Umbilical cord (tissue), 2 donors: ENCODE measurements around the gene COQ10B. TPM values are rescaled to one million over a fixed set of nuclear protein-coding genes. Genes with fewer than 3 reads are reported as not detected.
"Not testable (repeated sequence)": the region's sequence is repeated elsewhere in the genome, so short reads cannot be mapped to it uniquely, and the experiment has no call there.

Experiments
- DNase-seq: peaks from one replicate; pipeline ENCODE4 v3.0.0-alpha.2; 2015; ENCODE audit warnings: low spot score
- total RNA-seq: library from RNA; depleted of rRNA; stranded (reverse); fragments of >200 nt; gene quantifications from one replicate; pipeline ENCODE4 v1.2.3, GENCODE V29; 2014; ENCODE audit warnings: low replicate concordance; ENCODE audit not compliant: insufficient read depth

COQ10B gene
- total RNA-seq, 1 donor from 2014 or later = 41.7 TPM

- not testable (repeated sequence) for DNase-seq
Observed at GRCh38 chr2:197450935-197451358, 2.4 kb upstream of the COQ10B start.

GRCh38 chr2:197452754-197453122 lies 614 bp upstream of the COQ10B start:
- DNase-seq = no peak

- DNase-seq = no peak
Observed at GRCh38 chr2:197453914-197454398, 604 bp downstream of the COQ10B start.

- no peak for DNase-seq
Observed at GRCh38 chr2:197454923-197455322, 1.6 kb downstream of the COQ10B start.

- no peak for DNase-seq
Observed at GRCh38 chr2:197455428-197455827, 2.1 kb downstream of the COQ10B start.

- DNase-seq = no peak
Observed at GRCh38 chr2:197460649-197461048, 7.3 kb downstream of the COQ10B start.

- no peak for DNase-seq
Observed at GRCh38 chr2:197461057-197461456, 7.7 kb downstream of the COQ10B start.

GRCh38 chr2:197464175-197464574 lies 10.8 kb downstream of the COQ10B start:
- no peak for DNase-seq

GRCh38 chr2:197472166-197472565 lies 18.8 kb downstream of the COQ10B start:
- DNase-seq = no peak

GRCh38 chr2:197477797-197478196 lies 24.4 kb downstream of the COQ10B start:
- DNase-seq = no peak

GRCh38 chr2:197480165-197481036 lies 27.0 kb downstream of the COQ10B start:
- DNase-seq = no peak

- not testable (repeated sequence) for DNase-seq
Observed at GRCh38 chr2:197484248-197484647, 30.9 kb downstream of the COQ10B start.

- DNase-seq = no peak
Observed at GRCh38 chr2:197486175-197486574, 32.8 kb downstream of the COQ10B start.

- no peak for DNase-seq
Observed at GRCh38 chr2:197487385-197487784, 34.0 kb downstream of the COQ10B start.

- DNase-seq = no peak
Observed at GRCh38 chr2:197495433-197496134, 42.2 kb downstream of the COQ10B start.

- no peak for DNase-seq
Observed at GRCh38 chr2:197496695-197497094, 43.3 kb downstream of the COQ10B start.

- DNase-seq = no peak
Observed at GRCh38 chr2:197497326-197497725, 44.0 kb downstream of the COQ10B start.

- no peak for DNase-seq
Observed at GRCh38 chr2:197498235-197498936, 45.0 kb downstream of the COQ10B start.

- peak; percentile 51 for DNase-seq
Observed at GRCh38 chr2:197498937-197499593, 45.7 kb downstream of the COQ10B start.

- peak; percentile 100 for DNase-seq
Observed at GRCh38 chr2:197499594-197500502, 46.5 kb downstream of the COQ10B start, which contains the start of the genes HSPD1 and HSPE1. HSPD1 (minus strand) TSS chr2:197499840; CDS start chr2:197498848, 992 bp downstream. HSPE1 (plus strand) TSS chr2:197500379; CDS start chr2:197500437, 58 bp downstream.
